ENCODE results near the gene CSNK2B. TPM values are rescaled to one million over a fixed set of nuclear protein-coding genes. Genes with fewer than 3 reads are reported as not detected.

Gene CSNK2B
- total and polyA plus RNA-seq, 7 donors, result 188 to 232 (median 206) TPM

GRCh38 chr6:31660381-31661261 lies 5.3 kb upstream of the CSNK2B start, which contains the start of gene C6orf47:
C6orf47 (minus strand) TSS chr6:31660778; CDS start chr6:31659947, 831 bp downstream.
- no peaks in the 10 kb centered on the region for H3K9me3 ChIP-seq
- peak; percentile 78 to 96 (median 90) for TF ChIP-seq POLR2AphosphoS5 (IDR thresholded peaks at IDR 0.05)
- TF ChIP-seq EP300 (IDR thresholded peaks at IDR 0.05), result no peak
- TF ChIP-seq POLR2A (IDR thresholded peaks at IDR 0.05), result peak; percentile 81 to 86
- H3K4me3 ChIP-seq, result peak within 1 kb of the TSS; percentile 66 to 88 (median 73)
- 0% methylated on average over 52 of the region's 52 CpGs for WGBS, 2 donors
- peak within 1 kb of the TSS; percentile 87 to 98 (median 90) for H3K27ac ChIP-seq
- intact Hi-C loops (cut with DNase I), result loop anchor here (10.0 kb wide), 1 partner anchor 1614 kb away; the partner anchor contains the start of genes B3GALT4, RPS18 and VPS52
- no peaks in the 10 kb centered on the region for H3K27me3 ChIP-seq
- peak; percentile 95 for DNase-seq
- H3K36me3 ChIP-seq, result peaks cover 0 to 30% (median 10%) of the 10 kb centered on the region in 4 donors
- H3K4me1 ChIP-seq, result peaks cover 0 to 65% (median 58%) of the 10 kb centered on the region in 4 donors

- Histone ChIP-seq H3K9me3 (no peaks in the 10 kb centered on the region), H3K27ac (peak overlapping the region; percentile 87 to 98 (median 90)), H3K4me1 (peaks cover 0 to 69% (median 60%) of the 10 kb centered on the region in 4 donors), H3K4me3 (peak overlapping the region; percentile 66 to 88 (median 73)), H3K27me3 (no peaks in the 10 kb centered on the region), H3K36me3 (peaks cover 0 to 24% (median 10%) of the 10 kb centered on the region in 4 donors)
- no peak for DNase-seq
- TF ChIP-seq POLR2AphosphoS5 (IDR thresholded peaks at IDR 0.05) (no peak), POLR2A (IDR thresholded peaks at IDR 0.05) (no peak), EP300 (IDR thresholded peaks at IDR 0.05) (no peak)
- TF ChIP-seq, protein P1, sequence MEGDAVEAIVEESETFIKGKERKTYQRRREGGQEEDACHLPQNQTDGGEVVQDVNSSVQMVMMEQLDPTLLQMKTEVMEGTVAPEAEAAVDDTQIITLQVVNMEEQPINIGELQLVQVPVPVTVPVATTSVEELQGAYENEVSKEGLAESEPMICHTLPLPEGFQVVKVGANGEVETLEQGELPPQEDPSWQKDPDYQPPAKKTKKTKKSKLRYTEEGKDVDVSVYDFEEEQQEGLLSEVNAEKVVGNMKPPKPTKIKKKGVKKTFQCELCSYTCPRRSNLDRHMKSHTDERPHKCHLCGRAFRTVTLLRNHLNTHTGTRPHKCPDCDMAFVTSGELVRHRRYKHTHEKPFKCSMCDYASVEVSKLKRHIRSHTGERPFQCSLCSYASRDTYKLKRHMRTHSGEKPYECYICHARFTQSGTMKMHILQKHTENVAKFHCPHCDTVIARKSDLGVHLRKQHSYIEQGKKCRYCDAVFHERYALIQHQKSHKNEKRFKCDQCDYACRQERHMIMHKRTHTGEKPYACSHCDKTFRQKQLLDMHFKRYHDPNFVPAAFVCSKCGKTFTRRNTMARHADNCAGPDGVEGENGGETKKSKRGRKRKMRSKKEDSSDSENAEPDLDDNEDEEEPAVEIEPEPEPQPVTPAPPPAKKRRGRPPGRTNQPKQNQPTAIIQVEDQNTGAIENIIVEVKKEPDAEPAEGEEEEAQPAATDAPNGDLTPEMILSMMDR (IDR thresholded peaks at IDR 0.05), result no peak
- 74 to 86% methylated on average over 12 of the region's 12 CpGs for WGBS, 2 donors
- intact Hi-C loops (cut with DNase I), result loop anchor here (10.0 kb wide), 1 partner anchor 1613 kb away; the partner anchor contains the start of genes B3GALT4, RPS18 and VPS52
Measured at GRCh38 chr6:31661262-31662123, 4.4 kb upstream of the CSNK2B start.

- intact Hi-C loops (cut with DNase I), result loop anchor here (10.0 kb wide), 1 partner anchor 1613 kb away; the partner anchor contains the start of genes B3GALT4, RPS18 and VPS52
- Histone ChIP-seq H3K27me3 (no peaks in the 10 kb centered on the region), H3K4me3 (no peak overlapping the region), H3K9me3 (no peaks in the 10 kb centered on the region), H3K27ac (peak overlapping the region in 2 of 4 donors; percentile 11 to 98), H3K36me3 (peaks cover 3 to 24% (median 10%) of the 10 kb centered on the region in 4 donors), H3K4me1 (peaks cover 0 to 74% (median 67%) of the 10 kb centered on the region in 4 donors)
- no peak for TF ChIP-seq EP300 (IDR thresholded peaks at IDR 0.05)
- no peak for TF ChIP-seq POLR2AphosphoS5 (IDR thresholded peaks at IDR 0.05)
- no peak for TF ChIP-seq POLR2A (IDR thresholded peaks at IDR 0.05)
- TF ChIP-seq, protein P1 (IDR thresholded peaks at IDR 0.05), result no peak
- whole genome bisulfite sequencing, 2 donors, result 89 to 91% methylated on average over 12 of the region's 12 CpGs
- DNase-seq, result no peak
Measured at GRCh38 chr6:31662124-31662723, 3.7 kb upstream of the CSNK2B start.

DNA sequence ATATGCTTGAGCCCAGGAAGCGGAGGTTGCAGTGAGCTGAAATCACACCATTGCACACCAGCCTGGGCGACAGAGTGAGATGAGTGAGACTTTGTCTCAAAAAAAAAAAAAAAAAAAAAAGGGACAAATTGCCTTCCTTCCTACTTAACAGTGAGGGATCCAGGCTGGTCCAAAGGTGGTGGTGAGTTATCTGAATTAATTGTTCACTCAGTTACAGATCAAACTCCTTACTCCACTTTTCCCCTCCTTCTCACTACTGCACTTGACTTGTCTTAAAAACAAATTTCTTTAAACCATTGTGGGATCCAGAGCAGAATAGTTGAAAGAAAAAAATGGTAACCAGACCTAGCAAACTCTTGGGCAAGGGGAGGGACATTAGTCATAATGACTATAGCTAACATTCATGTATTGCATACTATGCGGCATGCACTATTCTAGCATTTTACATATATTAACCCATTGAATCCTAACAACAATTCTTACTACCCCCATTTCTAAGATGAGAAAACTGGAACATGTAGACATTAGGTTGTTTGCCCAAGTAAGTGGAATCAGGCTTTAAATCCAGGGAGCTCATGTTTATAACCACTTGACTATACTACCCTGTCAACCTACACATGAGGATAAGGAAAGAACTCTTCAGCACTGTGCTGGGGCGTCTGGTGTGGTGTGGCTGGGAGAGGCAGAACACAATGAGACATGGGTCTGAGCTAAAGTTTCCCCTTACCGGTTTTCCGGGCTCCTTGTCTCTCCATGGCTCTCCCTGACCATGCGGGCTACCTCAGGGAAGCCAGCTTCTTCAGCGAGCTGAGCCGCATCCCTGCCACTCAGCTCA lies 2.5 kb upstream of the CSNK2B start:
- Histone ChIP-seq H3K27ac (peak overlapping the region; percentile 95 to 98 (median 98)), H3K4me3 (peak overlapping the region; percentile 81 to 96 (median 88)), H3K4me1 (peaks cover 0 to 72% (median 64%) of the 10 kb centered on the region in 4 donors), H3K36me3 (peaks cover 14 to 25% (median 20%) of the 10 kb centered on the region in 4 donors), H3K27me3 (no peaks in the 10 kb centered on the region), H3K9me3 (no peaks in the 10 kb centered on the region)
- DNase-seq, result no peak
- TF ChIP-seq, protein P1 (IDR thresholded peaks at IDR 0.05), result no peak
- no peak for TF ChIP-seq POLR2A (IDR thresholded peaks at IDR 0.05)
- no peak for TF ChIP-seq POLR2AphosphoS5 (IDR thresholded peaks at IDR 0.05)
- no peak for TF ChIP-seq EP300 (IDR thresholded peaks at IDR 0.05)
- 68 to 76% methylated on average over 9 of the region's 9 CpGs for WGBS, 2 donors
- intact Hi-C loops (cut with DNase I), result loop anchor here (10.0 kb wide), 1 partner anchor 1611 kb away; the partner anchor contains the start of genes B3GALT4, RPS18 and VPS52
